ENCODE measurements around the gene IDH2.

GRCh38 chr15:90101969-90102890, at the start of gene IDH2:
- peak; percentile 79 for TF ChIP-seq POLR2AphosphoS5 (IDR thresholded peaks at IDR 0.05; ENCODE audit: low read depth, low read length)
- no peak for TF ChIP-seq REST (IDR thresholded peaks at IDR 0.05; ENCODE audit: insufficient read depth in 1 of 2, low read depth in 2 of 2, low read length in 2 of 2)
- TF ChIP-seq SIN3A (IDR thresholded peaks at IDR 0.05; ENCODE audit: borderline replicate concordance, insufficient read depth, low read length): no peak
- TF ChIP-seq TAF1 (IDR thresholded peaks at IDR 0.05; ENCODE audit: borderline replicate concordance, insufficient read depth, low read length): peak; percentile 91

Data from PFSK-1 (cell line).